OCI-LY1 (cell line): ENCODE data around the gene HOXC11.

ENCODE experiments used
- H2AFZ ChIP-seq: fragments of 200-600 bp; sonication (generic), shearing (Covaris generic); 2 replicates; pipeline ENCODE4 v1.6.0; 2014; ENCODE audit warnings: antibody characterized with exemption, mild to moderate bottlenecking, low read length
- H3F3A ChIP-seq: fragments of 200-600 bp; sonication (generic), shearing (Covaris generic); 2 replicates; pipeline ENCODE4 v1.6.0; 2014; ENCODE audit warnings: mild to moderate bottlenecking, antibody characterized with exemption, low read length, moderate library complexity; ENCODE audit not compliant: insufficient read depth
- H3K27ac ChIP-seq: fragments of 200-600 bp; sonication (generic); 2 replicates; pipeline ENCODE4 v1.5.1; 2014; ENCODE audit warnings: low read length, mixed run types, mild to moderate bottlenecking, low read depth; ENCODE audit not compliant: poor library complexity, severe bottlenecking
- H3K27me3 ChIP-seq: fragments of 200-600 bp; sonication (generic); 2 replicates; pipeline ENCODE4 v1.6.0; 2014; ENCODE audit warnings: antibody characterized with exemption, mild to moderate bottlenecking, low read length, moderate library complexity; ENCODE audit not compliant: insufficient read depth
- H3K36me3 ChIP-seq: fragments of 200-600 bp; sonication (generic); 2 replicates; pipeline ENCODE4 v1.6.1; 2014; ENCODE audit warnings: mild to moderate bottlenecking, antibody characterized with exemption, low read length, moderate library complexity, mixed read lengths; ENCODE audit not compliant: insufficient read depth
- H3K4me1 ChIP-seq: fragments of 200-600 bp; sonication (generic); 2 replicates; pipeline ENCODE4 v1.5.1; 2014; ENCODE audit warnings: mild to moderate bottlenecking, low read length, moderate library complexity; ENCODE audit not compliant: insufficient read depth, severe bottlenecking
- H3K4me2 ChIP-seq: fragments of 200-600 bp; sonication (generic), shearing (Covaris generic); 2 replicates; pipeline ENCODE4 v1.6.1; 2014; ENCODE audit warnings: low read length
- H3K4me3 ChIP-seq: fragments of 200-600 bp; sonication (generic); 2 replicates; pipeline ENCODE4 v1.5.1; 2014; ENCODE audit warnings: low read length, low read depth, mild to moderate bottlenecking, mixed read lengths; ENCODE audit not compliant: poor library complexity, severe bottlenecking
- H3K79me2 ChIP-seq: fragments of 200-600 bp; shearing (Covaris generic); 2 replicates; pipeline ENCODE4 v1.6.1; 2016; ENCODE audit warnings: mixed run types, low read length, mixed read lengths; ENCODE audit not compliant: insufficient read depth
- H3K9ac ChIP-seq: fragments of 200-600 bp; sonication (generic), shearing (Covaris generic); 2 replicates; pipeline ENCODE4 v1.6.1; 2014; ENCODE audit warnings: mild to moderate bottlenecking, low read length, mixed read lengths
- H3K9me2 ChIP-seq: fragments of 200-600 bp; sonication (generic), shearing (Covaris generic); 2 replicates; pipeline ENCODE4 v1.6.1; 2014; ENCODE audit warnings: low read depth, mild to moderate bottlenecking, low read length, mixed read lengths
- H3K9me3 ChIP-seq: fragments of 200-600 bp; shearing (Covaris generic); 2 replicates; pipeline ENCODE4 v1.6.1; 2014; ENCODE audit warnings: low read length, mixed read lengths
- H4K20me1 ChIP-seq: fragments of 200-600 bp; sonication (generic), shearing (Covaris generic); 2 replicates; pipeline ENCODE4 v1.6.0; 2016; ENCODE audit warnings: mild to moderate bottlenecking, low read length; ENCODE audit not compliant: insufficient read depth
- EZH2 ChIP-seq: fragments of 200-600 bp; sonication (generic), shearing (Covaris generic); IDR thresholded peaks from 2 replicates; pipeline ENCODE4 v1.8.0; 2017; ENCODE audit warnings: borderline replicate concordance, mixed run types, mild to moderate bottlenecking, antibody characterized with exemption, low read length, moderate library complexity, mixed read lengths
- TF ChIP-seq, protein P1 (sequence below): fragments of 200-600 bp; sonication (generic), shearing (Covaris generic); IDR thresholded peaks from 2 replicates; pipeline ENCODE4 v1.5.1; 2017; ENCODE audit warnings: mild to moderate bottlenecking, antibody characterized with exemption, low read length, moderate library complexity, mixed read lengths

HOXC11 gene

DNA sequence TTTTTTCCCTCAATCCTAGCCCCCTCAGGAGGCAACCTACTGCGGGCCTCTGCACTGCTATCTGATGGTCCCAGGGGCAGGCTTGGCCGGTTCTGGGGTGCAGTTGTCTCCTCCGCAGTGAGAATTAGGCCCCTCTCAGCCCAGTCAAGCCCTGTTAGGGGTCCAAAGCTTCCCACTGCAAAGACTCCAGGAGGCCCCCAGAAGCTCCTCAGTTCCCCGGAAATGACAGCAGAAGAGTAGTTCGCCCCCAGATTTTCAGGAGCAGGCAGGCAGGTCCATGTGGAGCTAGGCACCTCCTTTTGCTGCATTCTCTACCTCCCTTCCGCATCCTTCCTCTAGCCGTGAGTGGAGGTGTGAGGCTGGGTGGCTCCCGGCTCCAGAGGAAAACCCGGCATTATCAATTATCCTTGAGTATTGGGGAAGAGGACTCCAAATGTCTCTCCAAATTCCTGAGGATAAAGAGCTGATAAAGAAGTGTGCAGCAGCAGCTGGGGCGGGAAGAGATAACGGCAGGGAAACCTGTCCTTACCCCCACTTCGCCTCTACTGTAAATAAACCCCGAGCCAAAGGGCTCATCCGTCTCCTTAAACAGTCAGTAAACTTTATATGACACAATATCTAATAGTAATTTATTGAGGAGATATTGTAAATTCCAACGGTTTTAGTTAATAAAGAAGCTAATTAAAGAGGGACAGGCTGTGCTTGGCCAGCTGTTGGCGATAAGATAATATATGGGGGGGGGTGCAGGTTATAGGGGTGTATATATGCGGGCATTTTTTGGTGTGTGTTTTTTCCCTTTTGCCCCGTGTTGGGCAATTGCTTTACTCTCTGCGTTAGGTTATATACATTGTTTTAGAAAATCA is 18.9 kb upstream of the HOXC11 start:
- Histone ChIP-seq H3K4me2 (no peak overlapping the region), H3K4me3 (no peak overlapping the region), H4K20me1 (no peaks in the 10 kb centered on the region), H3K9me3 (no peaks in the 10 kb centered on the region), H3K79me2 (no peaks in the 10 kb centered on the region), H3K9ac (no peak overlapping the region), H3F3A (no peaks in the 10 kb centered on the region), H3K9me2 (no peaks in the 10 kb centered on the region), H3K27ac (no peak overlapping the region), H3K27me3 (no peaks in the 10 kb centered on the region), H2AFZ (no peak overlapping the region), H3K36me3 (no peaks in the 10 kb centered on the region), H3K4me1 (no peaks in the 10 kb centered on the region)
- TF ChIP-seq, protein P1, sequence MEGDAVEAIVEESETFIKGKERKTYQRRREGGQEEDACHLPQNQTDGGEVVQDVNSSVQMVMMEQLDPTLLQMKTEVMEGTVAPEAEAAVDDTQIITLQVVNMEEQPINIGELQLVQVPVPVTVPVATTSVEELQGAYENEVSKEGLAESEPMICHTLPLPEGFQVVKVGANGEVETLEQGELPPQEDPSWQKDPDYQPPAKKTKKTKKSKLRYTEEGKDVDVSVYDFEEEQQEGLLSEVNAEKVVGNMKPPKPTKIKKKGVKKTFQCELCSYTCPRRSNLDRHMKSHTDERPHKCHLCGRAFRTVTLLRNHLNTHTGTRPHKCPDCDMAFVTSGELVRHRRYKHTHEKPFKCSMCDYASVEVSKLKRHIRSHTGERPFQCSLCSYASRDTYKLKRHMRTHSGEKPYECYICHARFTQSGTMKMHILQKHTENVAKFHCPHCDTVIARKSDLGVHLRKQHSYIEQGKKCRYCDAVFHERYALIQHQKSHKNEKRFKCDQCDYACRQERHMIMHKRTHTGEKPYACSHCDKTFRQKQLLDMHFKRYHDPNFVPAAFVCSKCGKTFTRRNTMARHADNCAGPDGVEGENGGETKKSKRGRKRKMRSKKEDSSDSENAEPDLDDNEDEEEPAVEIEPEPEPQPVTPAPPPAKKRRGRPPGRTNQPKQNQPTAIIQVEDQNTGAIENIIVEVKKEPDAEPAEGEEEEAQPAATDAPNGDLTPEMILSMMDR = no peak
- TF ChIP-seq EZH2 = no peak

DNA sequence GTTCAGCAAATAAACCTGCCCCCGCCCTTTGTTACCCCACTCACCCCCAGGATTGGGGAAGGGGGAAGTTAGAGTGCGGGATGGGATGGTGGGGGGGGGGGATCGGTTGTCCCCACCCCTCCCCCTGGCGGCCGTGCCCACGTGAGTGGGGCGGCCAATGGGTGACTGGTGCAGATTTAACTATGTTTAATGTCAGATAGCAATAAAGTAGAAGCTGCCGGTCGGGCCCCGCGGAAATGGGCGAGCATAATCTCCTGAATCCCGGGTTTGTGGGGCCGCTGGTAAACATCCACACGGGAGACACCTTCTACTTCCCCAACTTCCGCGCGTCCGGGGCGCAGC is 18.3 kb upstream of the HOXC11 start, which contains the start of gene HOXC12:
TSS of gene HOXC12 (plus strand) at position 210 of the 342 bp plus-strand sequence. CDS start at position 237, 27 bp downstream.
- H3K9ac ChIP-seq = no peak within 1 kb of the TSS
- no peaks in the 10 kb centered on the region for H3K79me2 ChIP-seq
- no peak within 1 kb of the TSS for H3K27ac ChIP-seq
- no peak within 1 kb of the TSS for H2AFZ ChIP-seq
- TF ChIP-seq, protein P1 = no peak
- no peak for TF ChIP-seq EZH2
- no peaks in the 10 kb centered on the region; the same call in 1 of the 2 replicates for H3K27me3 ChIP-seq
- no peaks in the 10 kb centered on the region for H3K36me3 ChIP-seq
- no peaks in the 10 kb centered on the region for H3F3A ChIP-seq
- no peaks in the 10 kb centered on the region for H3K4me1 ChIP-seq
- no peaks in the 10 kb centered on the region for H3K9me2 ChIP-seq
- no peak within 1 kb of the TSS for H3K4me2 ChIP-seq
- no peaks in the 10 kb centered on the region for H3K9me3 ChIP-seq
- H3K4me3 ChIP-seq = no peak within 1 kb of the TSS
- H4K20me1 ChIP-seq = no peaks in the 10 kb centered on the region

DNA sequence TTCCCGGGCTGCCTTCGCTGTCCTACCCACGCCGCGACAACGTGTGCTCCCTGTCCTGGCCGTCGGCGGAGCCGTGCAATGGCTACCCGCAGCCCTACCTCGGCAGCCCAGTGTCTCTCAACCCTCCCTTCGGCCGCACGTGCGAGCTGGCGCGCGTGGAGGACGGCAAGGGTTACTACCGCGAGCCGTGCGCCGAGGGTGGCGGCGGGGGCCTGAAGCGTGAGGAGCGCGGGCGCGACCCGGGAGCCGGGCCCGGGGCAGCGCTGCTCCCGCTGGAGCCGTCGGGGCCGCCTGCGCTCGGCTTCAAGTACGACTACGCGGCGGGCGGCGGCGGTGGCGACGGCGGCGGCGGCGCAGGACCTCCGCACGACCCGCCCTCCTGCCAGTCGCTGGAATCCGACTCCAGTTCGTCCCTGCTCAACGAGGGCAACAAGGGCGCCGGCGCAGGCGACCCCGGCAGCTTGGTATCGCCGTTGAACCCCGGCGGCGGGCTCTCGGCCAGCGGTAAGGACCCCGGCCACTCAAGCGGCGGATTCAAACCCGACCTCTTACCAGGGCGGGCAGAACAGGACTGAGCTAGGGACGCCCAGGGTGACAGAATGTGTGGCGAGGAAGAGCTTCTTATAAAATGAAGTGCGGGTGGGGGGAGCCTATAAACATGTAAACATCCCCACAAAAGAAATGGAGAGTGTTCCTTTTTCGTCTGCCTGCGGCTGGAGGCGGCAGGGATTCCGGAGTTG is 17.7 kb upstream of the HOXC11 start:
- H3K9me3 ChIP-seq = no peaks in the 10 kb centered on the region
- H3K4me1 ChIP-seq = no peaks in the 10 kb centered on the region
- H3K9ac ChIP-seq = no peak overlapping the region
- H3K36me3 ChIP-seq = no peaks in the 10 kb centered on the region
- no peak overlapping the region for H2AFZ ChIP-seq
- no peaks in the 10 kb centered on the region; the same call in 1 of the 2 replicates for H3K27me3 ChIP-seq
- H3K9me2 ChIP-seq = no peaks in the 10 kb centered on the region
- no peak for TF ChIP-seq EZH2
- TF ChIP-seq, protein P1 = no peak
- no peaks in the 10 kb centered on the region for H4K20me1 ChIP-seq
- no peak overlapping the region for H3K27ac ChIP-seq
- no peaks in the 10 kb centered on the region for H3K79me2 ChIP-seq
- H3F3A ChIP-seq = no peaks in the 10 kb centered on the region
- no peak overlapping the region for H3K4me2 ChIP-seq
- no peak overlapping the region for H3K4me3 ChIP-seq
